IMR-90 (cell line): ENCODE measurements around the gene MRPL41. TPM values are rescaled to one million over a fixed set of nuclear protein-coding genes. Genes with fewer than 3 reads are reported as not detected.
"Not testable (repeated sequence)": the region's sequence is repeated elsewhere in the genome, so short reads cannot be mapped to it uniquely, and the experiment has no call there.

ENCODE experiments used
- ATAC-seq: fragments of 200-7000 bp; cut with Tn5 transposase; 2 replicates; pipeline ENCODE4 v1.9.1; 2020; ENCODE audit warnings: low read depth, mild to moderate bottlenecking, moderate library complexity
- BruUV-seq: library from RNA; stranded (reverse); fragments of 400-500 nt; replicated peaks from 2 replicates; lab custom pipeline; 2021; lab: Mats Ljungman, UMichigan
- CTCF ChIA-PET: fragments of 300-600 bp; formaldehyde crosslinking; extraction: SDS; loops from one replicate; lab custom pipeline; 2021; ENCODE audit warnings: antibody characterized with exemption; lab: Yijun Ruan, JAX
- POLR2A ChIA-PET: fragments of 300-600 bp; sonication (Branson Sonifier 250); formaldehyde crosslinking; loops from one replicate; lab custom pipeline; 2022; ENCODE audit warnings: antibody characterized with exemption; ENCODE audit not compliant: unreplicated experiment; lab: Charles Lee
- DNase-seq: peaks from one replicate; pipeline ENCODE4 v3.0.0; 2013
- H2AFZ ChIP-seq: replicated peaks from 2 replicates; pipeline ENCODE3; 2013; ENCODE audit warnings: low read length, mild to moderate bottlenecking; ENCODE audit not compliant: poor library complexity
- H2AK5ac ChIP-seq: 2 replicates; pipeline ENCODE4 v1.6.1; 2013; ENCODE audit warnings: low read depth, low read length, inconsistent platforms
- H2AK9ac ChIP-seq: replicated peaks from 2 replicates; pipeline ENCODE3; 2013; ENCODE audit warnings: mild to moderate bottlenecking, low read depth, low read length, moderate library complexity; ENCODE audit not compliant: poor library complexity
- H2BK120ac ChIP-seq: 2 replicates; pipeline ENCODE4 v1.6.1; 2013; ENCODE audit warnings: low read depth, low read length, inconsistent platforms
- H2BK15ac ChIP-seq: 3 replicates; pipeline ENCODE4 v1.6.1; 2013; ENCODE audit warnings: low read depth, low read length, inconsistent platforms
- H2BK20ac ChIP-seq: 2 replicates; pipeline ENCODE4 v1.6.1; 2013; ENCODE audit warnings: low read depth, mild to moderate bottlenecking, inconsistent platforms, low read length, moderate library complexity
- H2BK5ac ChIP-seq: 2 replicates; pipeline ENCODE4 v1.6.1; 2013; ENCODE audit warnings: mild to moderate bottlenecking, low read depth, low read length, inconsistent platforms; ENCODE audit not compliant: poor library complexity, severe bottlenecking
- H3K14ac ChIP-seq: replicated peaks from 2 replicates; pipeline ENCODE4 v1.6.1; 2013; ENCODE audit warnings: low read depth, low read length, inconsistent platforms
- H3K18ac ChIP-seq: 2 replicates; pipeline ENCODE4 v1.6.1; 2013; ENCODE audit warnings: low read depth, low read length, control low read depth
- H3K23ac ChIP-seq: 2 replicates; pipeline ENCODE4 v1.6.1; 2013; ENCODE audit warnings: low read depth, low read length, inconsistent platforms
- H3K27ac ChIP-seq: 2 replicates; pipeline ENCODE4 v1.5.1; 2013; ENCODE audit warnings: mild to moderate bottlenecking, control low read depth, low read length; ENCODE audit not compliant: insufficient read depth
- H3K27me3 ChIP-seq: 2 replicates; pipeline ENCODE4 v1.6.1; 2013; ENCODE audit warnings: low read length; ENCODE audit not compliant: control insufficient read depth, insufficient read depth
- H3K36me3 ChIP-seq: 2 replicates; pipeline ENCODE4 v1.6.1; 2013; ENCODE audit warnings: low read length, mixed read lengths; ENCODE audit not compliant: control insufficient read depth, insufficient read depth
- H3K4ac ChIP-seq: 2 replicates; pipeline ENCODE4 v1.6.1; 2013; ENCODE audit warnings: low read depth, low read length, inconsistent platforms
- H3K4me1 ChIP-seq: 2 replicates; pipeline ENCODE4 v1.6.1; 2013; ENCODE audit warnings: low read length, mixed read lengths; ENCODE audit not compliant: control insufficient read depth, insufficient read depth
- H3K4me2 ChIP-seq: 2 replicates; pipeline ENCODE4 v1.6.1; 2013; ENCODE audit warnings: low read depth, mild to moderate bottlenecking, control low read depth, low read length, moderate library complexity
- H3K4me3 ChIP-seq: 2 replicates; pipeline ENCODE4 v1.5.1; 2013; ENCODE audit warnings: low read depth, mild to moderate bottlenecking, control low read depth, low read length, moderate library complexity; ENCODE audit not compliant: insufficient read depth
- H3K56ac ChIP-seq: 2 replicates; pipeline ENCODE4 v1.6.1; 2013; ENCODE audit warnings: low read length, inconsistent platforms; ENCODE audit not compliant: insufficient read depth; ENCODE audit errors: extremely low read depth
- H3K79me1 ChIP-seq, 2 experiments: 2 replicates each; pipeline ENCODE4 v1.6.1; 2013; ENCODE audit warnings: low read length in 2 of 2, inconsistent platforms in 1 of 2, low read depth in 1 of 2
- H3K9ac ChIP-seq: 2 replicates; pipeline ENCODE4 v1.6.1; 2013; ENCODE audit warnings: low read depth, low read length, control low read depth
- H3K9me1 ChIP-seq: 2 replicates; pipeline ENCODE4 v1.6.1; 2013; ENCODE audit warnings: low read length, inconsistent platforms; ENCODE audit not compliant: insufficient read depth
- H3K9me3 ChIP-seq: 2 replicates; pipeline ENCODE4 v1.6.1; 2013; ENCODE audit warnings: low read length; ENCODE audit not compliant: control insufficient read depth, insufficient read depth
- H4K20me1 ChIP-seq: 2 replicates; pipeline ENCODE4 v1.6.1; 2013; ENCODE audit warnings: low read length, inconsistent platforms; ENCODE audit not compliant: insufficient read depth
- H4K5ac ChIP-seq: 2 replicates; pipeline ENCODE4 v1.6.1; 2013; ENCODE audit warnings: mild to moderate bottlenecking, low read depth, low read length, control low read depth
- H4K8ac ChIP-seq, 2 experiments: 2 replicates each; pipeline ENCODE4 v1.6.1; 2013; ENCODE audit warnings: low read depth in 2 of 2, low read length in 2 of 2, control low read depth in 1 of 2, inconsistent platforms in 1 of 2
- H4K91ac ChIP-seq: 2 replicates; pipeline ENCODE4 v1.6.1; 2013; ENCODE audit warnings: low read depth, low read length, inconsistent platforms; ENCODE audit not compliant: insufficient read depth
- BHLHE40 ChIP-seq: fragments of 150-350 bp; IDR thresholded peaks from 2 replicates; pipeline ENCODE4 v1.6.1; 2016; ENCODE audit warnings: mild to moderate bottlenecking, low read depth, low read length
- FOS ChIP-seq: fragments of 150-350 bp; IDR thresholded peaks from 2 replicates; pipeline ENCODE4 v1.6.1; 2016; ENCODE audit warnings: low read depth, low read length
- WGBS, 2 experiments: methylation state at CpG; one replicate each; pipeline versions ENCODE4 v1.1.5 to v1.1.7; 2013; ENCODE audit warnings: missing lambda C conversion rate in 2 of 2; ENCODE audit not compliant: insufficient read length in 1 of 2; ENCODE audit errors: extremely low coverage in 2 of 2; 5-methylcytosine and 5-hydroxymethylcytosine counted together
- dilution Hi-C: fragments of 300-500 bp; cut with HindIII; formaldehyde crosslinking; loops from one replicate; pipeline ENCODE4 v1.14.3; 2018; ENCODE audit warnings: low sequenced_read_pairs; ENCODE audit not compliant: unreplicated experiment
- in situ Hi-C: fragments of 300-500 bp; cut with MboI; formaldehyde crosslinking; loops from 3 replicates; pipeline ENCODE4 v1.14.3; 2019; ENCODE audit warnings: low sequenced_read_pairs, inconsistent platforms, mixed read lengths
- intact Hi-C: fragments of 100-400 bp; cut with micrococcal nuclease; formaldehyde crosslinking; loops from 2 replicates; pipeline ENCODE4 v1.10.0; 2022
- polyA plus RNA-seq, 3 experiments: library from polyadenylated mRNA; depleted of rRNA; stranded (reverse); fragments of >200 nt; gene quantifications; 2 replicates each; pipeline ENCODE4 v1.2.3, GENCODE V29; 2012; ENCODE audit warnings: low replicate concordance in 1 of 3
- total RNA-seq: library from RNA; depleted of rRNA; stranded (reverse); fragments of >200 nt; gene quantifications from 2 replicates; pipeline ENCODE4 v1.2.3, GENCODE V29; 2012
- TF ChIP-seq, protein P1 (sequence below): fragments of 150-350 bp; IDR thresholded peaks from 2 replicates; pipeline ENCODE4 v1.6.1; 2017; ENCODE audit warnings: mild to moderate bottlenecking, antibody characterized with exemption, low read length, low read depth

The MRPL41 gene
- total and polyA plus RNA-seq, 2 of the 4 experiments (the other 2 are of a cell fraction) = 15.6 to 38.9 TPM

DNA sequence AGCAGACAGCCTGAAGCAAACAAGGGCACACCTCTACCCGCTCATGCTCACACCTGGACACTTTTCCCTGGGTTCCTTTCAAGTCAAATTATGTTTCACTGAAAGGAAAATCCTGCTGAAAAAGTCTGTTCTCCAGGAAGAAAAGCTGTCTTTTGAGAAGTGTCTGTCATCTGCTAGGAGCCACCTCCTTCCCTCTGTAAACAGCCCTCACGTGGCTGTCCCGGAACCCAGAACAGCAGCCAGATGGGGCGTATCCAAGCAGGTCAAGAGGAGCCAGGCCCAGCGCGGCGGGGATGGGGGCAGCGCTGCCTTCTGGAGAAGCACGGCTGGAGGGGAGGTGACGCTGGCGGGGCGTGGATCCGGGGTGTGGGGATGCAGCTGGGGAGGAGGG lies 1.5 kb upstream of the MRPL41 start, which contains the start of gene PNPLA7:
Gene PNPLA7 (minus strand): TSS at position 172 of the 391 bp plus-strand sequence. CDS start 205 bp downstream, outside the sequence.
- Histone ChIP-seq H3K4ac (peak within 1 kb of the TSS; percentile 35; the same call in 1 of the 2 replicates), H4K20me1 (0 out of 2 replicates have a peak, but pooled peaks cover 9% of the 10 kb centered on the region), H3K4me2 (peak within 1 kb of the TSS; percentile 74), H3K4me1 (peaks cover 5% of the 10 kb centered on the region; the same call in 1 of the 2 replicates), H3K18ac (no peak within 1 kb of the TSS), H4K5ac (no peak within 1 kb of the TSS), H3K27me3 (no peaks in the 10 kb centered on the region), H3K4me3 (peak within 1 kb of the TSS; percentile 85), H3K27ac (peak within 1 kb of the TSS; percentile 57), H3K9me1 (no peaks in the 10 kb centered on the region), H3K23ac (peak within 1 kb of the TSS; percentile 59; the same call in 1 of the 2 replicates), H4K91ac (no peak within 1 kb of the TSS), H2BK120ac (no peak within 1 kb of the TSS), H2BK15ac (no peak within 1 kb of the TSS; the same call in 2 of the 3 replicates), H4K8ac (peak within 1 kb of the TSS; percentile 75 to 80; a peak in 3 of 4 replicates), H2BK20ac (no peak within 1 kb of the TSS), H2AFZ (peak within 1 kb of the TSS; percentile 98), H2BK5ac (peak within 1 kb of the TSS; percentile 21), H3K9ac (peak within 1 kb of the TSS; percentile 49), H3K9me3 (no peaks in the 10 kb centered on the region), H2AK9ac (peak within 1 kb of the TSS; percentile 81), H2AK5ac (peak within 1 kb of the TSS; percentile 73; the same call in 1 of the 2 replicates), H3K14ac (peak within 1 kb of the TSS; percentile 45; the same call in 1 of the 2 replicates), H3K36me3 (peaks cover 7% of the 10 kb centered on the region), H3K79me1 (peaks cover 13 to 21% of the 10 kb centered on the region in 2 experiments), H3K56ac (no peak within 1 kb of the TSS)
- ATAC-seq (peak; percentile 28), DNase-seq (peak; percentile 43)
- dilution Hi-C loops = no loop called here
- WGBS, 2 experiments = no CpG with 5 or more reads among the region's 13 CpGs
- in situ Hi-C loops = no loop called here
- CTCF ChIA-PET = no interaction called here
- intact Hi-C loops = no loop called here
- POLR2A ChIA-PET = no interaction called here
- BruUV-seq = no TSS peak
- TF ChIP-seq FOS = no peak
- TF ChIP-seq, protein P1, sequence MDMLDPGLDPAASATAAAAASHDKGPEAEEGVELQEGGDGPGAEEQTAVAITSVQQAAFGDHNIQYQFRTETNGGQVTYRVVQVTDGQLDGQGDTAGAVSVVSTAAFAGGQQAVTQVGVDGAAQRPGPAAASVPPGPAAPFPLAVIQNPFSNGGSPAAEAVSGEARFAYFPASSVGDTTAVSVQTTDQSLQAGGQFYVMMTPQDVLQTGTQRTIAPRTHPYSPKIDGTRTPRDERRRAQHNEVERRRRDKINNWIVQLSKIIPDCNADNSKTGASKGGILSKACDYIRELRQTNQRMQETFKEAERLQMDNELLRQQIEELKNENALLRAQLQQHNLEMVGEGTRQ = peak; percentile 70
- peak; percentile 72; the same call in 1 of the 2 replicates for TF ChIP-seq BHLHE40

DNA sequence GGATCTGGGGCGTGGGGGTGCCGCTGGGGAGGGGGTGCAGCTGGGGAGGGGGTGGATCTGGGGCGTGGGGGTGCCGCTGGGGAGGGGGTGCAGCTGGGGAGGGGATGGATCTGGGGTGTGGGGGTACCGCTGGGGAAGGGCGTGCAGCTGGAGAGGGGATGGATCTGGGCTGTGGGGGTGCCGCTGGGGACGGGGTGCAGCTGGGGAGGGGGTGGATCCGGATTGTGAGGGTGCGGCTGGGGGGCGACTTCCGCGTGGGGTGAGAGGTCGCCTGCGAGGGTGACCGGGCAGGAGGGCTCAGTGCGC lies 768 bp upstream of the MRPL41 start:
- Histone ChIP-seq H3K36me3 (peaks cover 14% of the 10 kb centered on the region), H3K27ac (peak overlapping the region; percentile 57), H2AFZ (peak overlapping the region; percentile 98), H3K4me2 (peak overlapping the region; percentile 74), H3K14ac (peak overlapping the region; percentile 45; the same call in 1 of the 2 replicates), H2AK5ac (peak overlapping the region; percentile 73; the same call in 1 of the 2 replicates), H4K8ac (peak overlapping the region; percentile 75 to 80; a peak in 3 of 4 replicates), H2BK5ac (peak overlapping the region; percentile 21), H3K9ac (peak overlapping the region; percentile 49), H3K79me1 (peaks cover 13 to 28% of the 10 kb centered on the region in 2 experiments), H2AK9ac (peak overlapping the region; percentile 81), H3K4ac (0 out of 2 replicates have a peak overlapping the region, but pooled peaks have one; percentile 35), H3K4me3 (peak overlapping the region; percentile 85)
- ATAC-seq, H3K23ac ChIP-seq, intact Hi-C loops, H4K5ac ChIP-seq, CTCF ChIA-PET, H2BK15ac ChIP-seq, POLR2A ChIA-PET, H3K27me3 ChIP-seq, dilution Hi-C loops, in situ Hi-C loops, H4K20me1 ChIP-seq, H3K9me1 ChIP-seq, DNase-seq, H4K91ac ChIP-seq, H3K9me3 ChIP-seq, BruUV-seq, H3K18ac ChIP-seq, H2BK20ac ChIP-seq, H2BK120ac ChIP-seq, H3K4me1 ChIP-seq, H3K56ac ChIP-seq: not testable (repeated sequence)
- 0% methylated on average over 1 of the region's 17 CpGs; no CpG with 5 or more reads in 1 of the 2 experiments for WGBS, 2 experiments
